22Rv1 (cell line): ENCODE results near the gene NRIP1.

Experiments used
- CTCF ChIP-seq: fragments of 450-650 bp; IDR thresholded peaks from 2 replicates; pipeline ENCODE4 v1.5.1; 2017; ENCODE audit warnings: mild to moderate bottlenecking
- ZFX ChIP-seq: fragments of 450-650 bp; IDR thresholded peaks from 2 replicates; pipeline ENCODE4 v1.6.1; 2017; ENCODE audit warnings: antibody characterized with exemption, borderline replicate concordance

DNA sequence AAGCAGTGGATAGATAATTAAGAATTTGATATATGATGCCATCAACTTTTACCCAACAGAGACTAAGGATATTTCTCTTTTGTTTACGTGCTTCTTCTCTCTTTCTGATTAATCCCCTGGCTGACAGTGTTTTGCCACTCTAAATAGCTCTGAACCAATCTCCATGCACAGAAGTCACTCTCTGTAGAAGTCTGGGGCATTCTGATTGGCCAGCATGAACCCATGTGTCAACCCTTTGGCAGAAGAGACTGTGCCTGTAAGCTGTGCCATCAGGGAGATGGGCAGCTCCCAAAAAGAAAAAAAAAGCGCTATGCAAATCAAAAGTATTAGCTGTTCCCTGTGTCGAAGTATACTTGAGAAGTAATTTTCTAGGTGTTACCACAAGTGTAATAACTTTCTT lies 34.1 kb upstream of the NRIP1 start:
- TF ChIP-seq CTCF (no peak), ZFX (no peak)
